Cardiac muscle cell (in vitro differentiated cells and primary cell): ENCODE data around the gene KCNH1. TPM values are rescaled to one million over a fixed set of nuclear protein-coding genes. Genes with fewer than 3 reads are reported as not detected.

Experiments
- DNase-seq, 2 donors: peaks; one replicate each; pipeline versions ENCODE4 v3.0.0 to v3.0.0-alpha.2; 2010 to 2017; ENCODE audit warnings: low read depth in 1 of 2, low spot score in 1 of 2
- H3K27ac ChIP-seq: fragments of 200-600 bp; sonication (generic); 2 replicates; pipeline ENCODE4 v1.5.1; 2016
- H3K27me3 ChIP-seq: fragments of 200-600 bp; sonication (generic); 2 replicates; pipeline ENCODE4 v1.6.0; 2016; ENCODE audit warnings: control low read depth
- H3K36me3 ChIP-seq: fragments of 200-600 bp; sonication (generic); 2 replicates; pipeline ENCODE4 v1.5.1; 2016; ENCODE audit warnings: control low read depth
- H3K4me1 ChIP-seq: fragments of 200-600 bp; sonication (generic); 2 replicates; pipeline ENCODE4 v1.8.1; 2017; ENCODE audit warnings: low read depth, mild to moderate bottlenecking, mixed run types
- H3K4me3 ChIP-seq: fragments of 200-600 bp; sonication (generic); 2 replicates; pipeline ENCODE4 v1.5.1; 2016; ENCODE audit warnings: mild to moderate bottlenecking
- H3K9me3 ChIP-seq: fragments of 200-600 bp; sonication (generic); 2 replicates; pipeline ENCODE4 v1.5.1; 2017; ENCODE audit warnings: low read depth, mild to moderate bottlenecking, control low read depth
- CTCF ChIP-seq: IDR thresholded peaks from 2 replicates; pipeline ENCODE4 v1.5.1; 2012; ENCODE audit warnings: low read depth, mild to moderate bottlenecking, low read length
- polyA plus RNA-seq: library from polyadenylated mRNA; unstranded; fragments of >200 nt; fragmentation: Nextera tagmentation; extraction: Ambion mirVana; gene quantifications from 2 replicates; pipeline ENCODE4 v1.2.1, GENCODE V29; 2016
- total RNA-seq: library from RNA; depleted of rRNA; stranded (reverse); fragments of >200 nt; gene quantifications from 2 replicates; pipeline ENCODE4 v1.2.3, GENCODE V29; 2016

KCNH1 gene
- total and polyA plus RNA-seq, 2 experiments from 2014 or later: 0.54 TPM; not detected in 1

GRCh38 chr1:210769473-210769872 lies 364.5 kb downstream of the KCNH1 start:
- DNase-seq: no peak
- no peak overlapping the region for H3K4me3 ChIP-seq

DNA sequence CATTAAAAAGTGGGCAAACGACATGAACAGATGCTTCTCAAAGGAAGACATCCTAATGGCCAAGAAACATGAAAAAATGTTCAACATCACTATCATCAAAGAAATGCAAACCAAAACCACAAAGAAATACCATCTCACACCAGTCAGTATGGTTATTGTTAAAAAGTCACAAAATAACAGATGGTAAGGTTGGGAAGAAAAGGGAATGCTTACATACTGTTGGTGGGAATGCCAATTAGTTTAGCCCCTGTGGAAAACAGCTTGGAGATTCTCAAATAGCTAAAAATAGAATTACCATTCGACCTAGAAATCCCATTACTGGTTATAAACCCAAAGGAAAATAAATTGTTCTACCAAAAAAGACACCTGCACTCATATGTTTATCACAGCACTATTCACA lies 369.4 kb downstream of the KCNH1 start:
- Histone ChIP-seq H3K9me3 (no peaks in the 10 kb centered on the region), H3K27ac (no peak overlapping the region), H3K27me3 (no peaks in the 10 kb centered on the region), H3K4me3 (no peak overlapping the region), H3K36me3 (no peaks in the 10 kb centered on the region), H3K4me1 (no peaks in the 10 kb centered on the region)
- TF ChIP-seq CTCF: no peak
- DNase-seq: no peak

More at GRCh38 chr1:210769473-210769872, 364.5 kb downstream of the KCNH1 start:
- Histone ChIP-seq H3K36me3 (no peaks in the 10 kb centered on the region), H3K9me3 (no peaks in the 10 kb centered on the region), H3K4me1 (no peaks in the 10 kb centered on the region), H3K27ac (no peak overlapping the region), H3K27me3 (no peaks in the 10 kb centered on the region)
- TF ChIP-seq CTCF: no peak

DNA sequence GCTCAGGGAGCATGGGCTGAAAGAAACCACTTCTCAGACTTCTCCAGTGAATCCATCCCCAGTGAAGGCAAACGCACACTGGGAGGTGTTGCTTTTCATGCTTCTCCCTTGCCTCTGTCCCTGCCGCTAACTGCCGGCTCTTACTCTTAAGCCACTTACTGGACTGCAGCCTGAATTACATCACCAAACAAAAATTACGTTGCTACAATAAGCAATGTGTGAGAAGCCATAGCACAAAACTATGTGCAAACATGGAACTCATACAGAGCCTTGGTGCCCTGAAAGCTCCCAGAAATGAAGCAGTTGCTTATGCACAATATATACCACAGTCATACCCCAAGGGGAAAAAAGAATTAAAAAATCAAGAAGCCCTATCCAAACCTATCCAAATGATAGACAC lies 375.2 kb downstream of the KCNH1 start:
- Histone ChIP-seq H3K27ac (no peak overlapping the region), H3K4me3 (no peak overlapping the region), H3K36me3 (no peaks in the 10 kb centered on the region), H3K4me1 (peaks cover 6% of the 10 kb centered on the region), H3K27me3 (no peaks in the 10 kb centered on the region), H3K9me3 (no peaks in the 10 kb centered on the region)
- no peak for TF ChIP-seq CTCF
- no peak for DNase-seq

- Histone ChIP-seq H3K4me1 (peaks cover 6% of the 10 kb centered on the region), H3K4me3 (no peak overlapping the region), H3K9me3 (no peaks in the 10 kb centered on the region), H3K27ac (no peak overlapping the region), H3K36me3 (no peaks in the 10 kb centered on the region), H3K27me3 (no peaks in the 10 kb centered on the region)
- TF ChIP-seq CTCF: no peak
- no peak for DNase-seq
These were observed 375.7 kb downstream of the KCNH1 start for GRCh38 chr1:210758261-210758660.

DNA sequence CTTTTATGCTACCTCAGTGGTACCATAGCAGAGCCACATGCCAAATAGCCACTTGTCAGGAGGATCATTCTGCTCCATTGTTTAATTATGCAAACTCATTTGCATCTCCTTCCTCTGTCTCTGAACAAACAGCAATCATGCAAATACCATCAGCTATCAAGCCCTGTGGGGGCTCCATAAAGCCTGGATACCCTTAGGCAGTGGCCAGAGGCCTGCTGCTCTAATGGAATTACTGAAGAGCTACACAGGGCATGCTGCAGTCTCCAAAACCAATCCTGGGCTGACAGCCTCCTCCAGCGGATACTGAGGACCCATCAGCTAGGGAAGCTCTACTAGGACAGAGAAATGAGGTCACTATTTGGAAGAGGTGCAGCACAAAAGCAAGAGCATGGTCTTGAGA lies 376.3 kb downstream of the KCNH1 start:
- Histone ChIP-seq H3K4me3 (no peak overlapping the region), H3K27me3 (no peaks in the 10 kb centered on the region), H3K4me1 (peaks cover 6% of the 10 kb centered on the region), H3K9me3 (no peaks in the 10 kb centered on the region), H3K36me3 (no peaks in the 10 kb centered on the region), H3K27ac (no peak overlapping the region)
- no peak for DNase-seq
- no peak for TF ChIP-seq CTCF

GRCh38 chr1:210755991-210756659 lies 377.8 kb downstream of the KCNH1 start:
- Histone ChIP-seq H3K36me3 (no peaks in the 10 kb centered on the region), H3K27me3 (no peaks in the 10 kb centered on the region), H3K9me3 (no peaks in the 10 kb centered on the region), H3K4me3 (no peak overlapping the region), H3K4me1 (peaks cover 6% of the 10 kb centered on the region), H3K27ac (no peak overlapping the region)
- TF ChIP-seq CTCF: no peak
- no peak for DNase-seq
